ENCODE results near the gene APOL1. TPM values are rescaled to one million over a fixed set of nuclear protein-coding genes. Genes with fewer than 3 reads are reported as not detected.

Gene APOL1
- polyA plus RNA-seq, 1 experiment = 1.9 TPM

DNA sequence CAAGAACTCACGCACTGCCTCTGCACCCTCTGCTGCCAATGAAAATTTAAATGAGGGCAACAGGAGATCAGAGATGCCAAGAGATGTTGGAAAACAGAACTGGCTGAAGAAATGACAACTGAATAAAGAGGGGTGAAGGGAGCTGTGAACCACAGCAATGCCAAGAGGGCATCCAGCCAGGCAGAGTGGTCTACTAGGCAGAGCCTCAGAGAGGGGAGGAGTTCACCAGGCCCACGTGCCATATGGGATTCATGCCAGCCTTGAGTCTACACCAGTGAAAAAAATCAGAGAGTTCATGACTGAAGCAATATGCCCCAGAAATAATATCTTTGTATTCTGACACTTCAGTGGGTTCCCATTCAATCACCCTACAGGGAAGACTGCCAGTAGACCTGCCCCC lies 18.0 kb upstream of the APOL1 start:
- Histone ChIP-seq H3K36me3 (ENCODE audit: control insufficient read depth, insufficient read depth, low read length) (peaks cover 19% of the 10 kb centered on the region), H3K4me3 (ENCODE audit: low read depth, low read length) (no peak overlapping the region), H3K27me3 (ENCODE audit: control insufficient read depth, insufficient read depth, low read length) (no peaks in the 10 kb centered on the region)
- ChIA-PET CTCF (no interaction called here), POLR2A (no interaction called here)
- TF ChIP-seq, protein P1, sequence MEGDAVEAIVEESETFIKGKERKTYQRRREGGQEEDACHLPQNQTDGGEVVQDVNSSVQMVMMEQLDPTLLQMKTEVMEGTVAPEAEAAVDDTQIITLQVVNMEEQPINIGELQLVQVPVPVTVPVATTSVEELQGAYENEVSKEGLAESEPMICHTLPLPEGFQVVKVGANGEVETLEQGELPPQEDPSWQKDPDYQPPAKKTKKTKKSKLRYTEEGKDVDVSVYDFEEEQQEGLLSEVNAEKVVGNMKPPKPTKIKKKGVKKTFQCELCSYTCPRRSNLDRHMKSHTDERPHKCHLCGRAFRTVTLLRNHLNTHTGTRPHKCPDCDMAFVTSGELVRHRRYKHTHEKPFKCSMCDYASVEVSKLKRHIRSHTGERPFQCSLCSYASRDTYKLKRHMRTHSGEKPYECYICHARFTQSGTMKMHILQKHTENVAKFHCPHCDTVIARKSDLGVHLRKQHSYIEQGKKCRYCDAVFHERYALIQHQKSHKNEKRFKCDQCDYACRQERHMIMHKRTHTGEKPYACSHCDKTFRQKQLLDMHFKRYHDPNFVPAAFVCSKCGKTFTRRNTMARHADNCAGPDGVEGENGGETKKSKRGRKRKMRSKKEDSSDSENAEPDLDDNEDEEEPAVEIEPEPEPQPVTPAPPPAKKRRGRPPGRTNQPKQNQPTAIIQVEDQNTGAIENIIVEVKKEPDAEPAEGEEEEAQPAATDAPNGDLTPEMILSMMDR (IDR thresholded peaks at IDR 0.05; ENCODE audit: insufficient read depth, low read depth, low read length) = no peak
- no peak for DNase-seq (ENCODE audit: low read depth)

DNA sequence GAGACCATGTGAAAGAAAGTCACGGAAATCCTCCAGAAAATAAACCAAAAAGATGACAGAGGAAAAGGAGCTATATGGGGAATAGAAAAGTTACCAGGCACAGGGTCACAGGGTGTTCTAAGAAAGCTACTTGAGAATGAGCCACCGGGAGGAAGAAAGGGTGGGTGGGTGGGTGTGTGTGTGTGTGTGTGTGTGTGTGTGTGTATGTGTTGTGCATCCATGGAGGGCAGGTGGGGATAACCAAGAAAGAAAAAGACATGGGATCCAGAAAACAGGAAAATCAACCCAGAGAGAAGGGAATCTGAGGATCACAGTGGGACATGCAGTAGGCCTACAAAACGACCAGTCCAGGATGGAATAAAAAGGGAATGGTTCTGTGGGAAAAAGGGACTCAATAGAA lies 17.3 kb upstream of the APOL1 start:
- TF ChIP-seq, protein P1 (IDR thresholded peaks at IDR 0.05; ENCODE audit: insufficient read depth, low read depth, low read length) = no peak
- Histone ChIP-seq H3K27me3 (ENCODE audit: control insufficient read depth, insufficient read depth, low read length) (no peaks in the 10 kb centered on the region), H3K4me3 (ENCODE audit: low read depth, low read length) (no peak overlapping the region), H3K36me3 (ENCODE audit: control insufficient read depth, insufficient read depth, low read length) (peaks cover 16% of the 10 kb centered on the region)
- no peak for DNase-seq (ENCODE audit: low read depth)
- POLR2A ChIA-PET = no interaction called here
- CTCF ChIA-PET = interaction anchor here (0.6 to 1.2 kb wide), 2 partner anchors 50 to 54 kb away, joined by 3 to 4 read pairs; no protein-coding TSS in a partner anchor

DNA sequence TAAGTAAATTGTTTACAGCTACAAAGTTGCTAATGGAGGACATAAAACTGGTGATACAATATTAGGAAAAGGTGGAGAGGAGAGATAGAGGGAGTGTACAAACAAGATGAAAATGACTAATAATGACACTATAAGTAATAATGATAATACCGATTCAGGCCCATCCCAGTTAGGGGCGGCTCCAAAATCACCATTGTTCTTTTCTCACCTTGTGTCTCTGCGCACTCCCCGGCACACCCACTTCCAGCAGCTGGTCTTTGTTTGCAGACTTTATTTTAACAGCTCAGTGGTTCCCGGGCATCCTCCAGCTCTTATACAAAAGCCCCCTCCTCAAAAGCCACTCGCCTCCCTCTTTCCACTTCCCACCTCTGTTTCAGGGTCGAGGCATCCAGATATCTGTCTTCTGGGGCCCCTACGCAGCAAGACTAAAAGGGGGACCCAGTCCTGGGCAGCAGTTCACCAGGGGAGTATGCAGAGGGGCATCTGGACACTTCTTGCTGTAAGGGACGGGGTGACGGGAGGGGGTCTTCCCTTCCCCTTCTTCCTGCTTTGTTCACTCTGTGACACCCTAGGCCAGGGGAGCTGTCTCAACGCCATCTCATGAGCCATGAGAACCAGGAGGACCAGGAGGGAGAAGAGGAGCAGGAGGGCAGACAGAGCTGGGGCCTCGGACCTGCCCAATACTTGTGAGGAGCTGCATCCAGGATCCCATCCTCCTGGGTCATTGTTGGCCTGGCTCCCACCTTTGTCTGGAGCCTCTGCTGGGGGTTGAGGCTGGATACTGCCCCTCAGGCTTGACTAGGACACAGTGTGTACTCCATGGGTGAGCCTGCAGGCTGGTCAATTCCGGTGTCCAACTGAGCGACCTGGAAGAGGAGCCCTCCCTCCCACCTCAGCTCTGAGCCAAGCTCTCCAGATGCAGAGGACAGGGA lies 16.3 kb upstream of the APOL1 start:
- TF ChIP-seq, protein P1 (IDR thresholded peaks at IDR 0.05; ENCODE audit: insufficient read depth, low read depth, low read length) = no peak
- ChIA-PET POLR2A (no interaction called here), CTCF (interaction anchor here (0.7 to 1.7 kb wide), 6 partner anchors 9 to 57 kb away, joined by 3 to 4 read pairs (median 3); no protein-coding TSS in a partner anchor)
- Histone ChIP-seq H3K27me3 (ENCODE audit: control insufficient read depth, insufficient read depth, low read length) (no peaks in the 10 kb centered on the region), H3K4me3 (ENCODE audit: low read depth, low read length) (no peak overlapping the region), H3K36me3 (ENCODE audit: control insufficient read depth, insufficient read depth, low read length) (peaks cover 11% of the 10 kb centered on the region)
- no peak for DNase-seq (ENCODE audit: low read depth)

DNA sequence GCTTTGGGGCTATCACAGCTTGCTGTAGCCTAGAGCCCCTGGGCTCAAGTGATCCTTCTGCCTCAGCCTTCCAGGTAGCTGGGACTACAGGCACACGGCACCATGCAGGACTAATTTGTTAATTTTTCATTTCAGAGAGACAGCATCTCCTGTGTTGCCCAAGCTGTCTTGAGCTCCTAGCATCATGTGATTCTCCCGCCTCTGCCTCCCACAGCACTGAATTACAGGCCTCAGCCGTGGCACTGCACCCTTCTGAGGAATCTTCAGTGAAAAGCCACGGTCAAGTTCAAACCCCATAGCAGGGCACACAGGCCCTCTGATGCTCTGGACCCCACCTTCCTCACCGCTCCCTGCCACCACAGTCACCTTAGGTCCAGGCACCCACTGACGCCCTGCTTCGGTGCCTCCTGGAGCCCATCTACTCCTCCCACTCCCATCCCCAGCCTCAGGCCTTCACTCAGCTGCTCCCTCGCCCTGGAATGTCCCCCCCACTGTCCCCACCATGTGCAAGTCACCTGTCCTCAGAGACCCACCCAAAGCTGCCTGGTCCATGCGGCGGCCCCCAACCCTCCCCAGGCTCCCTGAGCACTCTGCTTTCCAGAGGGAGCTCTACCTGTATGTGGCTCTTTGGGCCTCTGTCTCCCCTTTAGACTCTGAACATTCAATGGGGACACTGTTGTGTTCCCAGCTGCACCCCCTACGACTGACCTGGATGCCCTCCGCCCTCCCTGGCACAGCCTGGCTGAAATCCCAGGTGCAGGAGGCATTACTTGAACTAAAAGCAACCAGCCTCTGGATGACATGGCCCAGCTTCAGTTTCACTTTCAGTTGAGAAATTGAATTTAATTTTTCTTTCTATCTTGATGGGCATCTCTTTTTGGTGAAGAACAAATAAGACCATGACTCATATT lies 15.2 kb upstream of the APOL1 start:
- DNase-seq (ENCODE audit: low read depth) = no peak
- TF ChIP-seq, protein P1 (IDR thresholded peaks at IDR 0.05; ENCODE audit: insufficient read depth, low read depth, low read length) = no peak
- ChIA-PET POLR2A (no interaction called here), CTCF (interaction anchor here (0.7 to 4.0 kb wide), 6 partner anchors 19 to 249 kb away, joined by 3 to 31 read pairs (median 3); no protein-coding TSS in a partner anchor)
- Histone ChIP-seq H3K4me3 (ENCODE audit: low read depth, low read length) (peak overlapping the region; percentile 61), H3K27me3 (ENCODE audit: control insufficient read depth, insufficient read depth, low read length) (no peaks in the 10 kb centered on the region), H3K36me3 (ENCODE audit: control insufficient read depth, insufficient read depth, low read length) (peaks cover 7% of the 10 kb centered on the region)

All from BJ (cell line).